Sciatic nerve (tissue), 2 donors: ENCODE results near the gene SORD. TPM values are rescaled to one million over a fixed set of nuclear protein-coding genes. Genes with fewer than 3 reads are reported as not detected.
"Not testable (repeated sequence)": the region's sequence is repeated elsewhere in the genome, so short reads cannot be mapped to it uniquely, and the experiment has no call there.

ENCODE experiments used
- ATAC-seq: fragments of 200-7000 bp; cut with Tn5 transposase; one replicate; pipeline ENCODE4 v1.9.1; 2020; ENCODE audit warnings: mild to moderate bottlenecking, moderate library complexity
- DNase-seq: peaks from one replicate; pipeline ENCODE4 v3.0.0-alpha.2; 2020; ENCODE audit warnings: low spot score
- intact Hi-C: fragments of 100-400 bp; cut with DNase I; formaldehyde crosslinking; loops from one replicate; pipeline ENCODE4 v1.14.2; 2022
- total RNA-seq: library from RNA; stranded (reverse); fragmentation: NEBNext Ultra II Directional; extraction: Animal tissue kit (Norgen Biotek cat#: 25700); gene quantifications from one replicate; pipeline ENCODE4 v1.2.1, GENCODE V29; 2021
- donor health status: DM: no; HTN: no; CAD: no.
- donor health status: DM: no; HTN: no; CAD: no.

The SORD gene
- total RNA-seq, 1 donor from 2014 or later = 15.4 TPM

DNA sequence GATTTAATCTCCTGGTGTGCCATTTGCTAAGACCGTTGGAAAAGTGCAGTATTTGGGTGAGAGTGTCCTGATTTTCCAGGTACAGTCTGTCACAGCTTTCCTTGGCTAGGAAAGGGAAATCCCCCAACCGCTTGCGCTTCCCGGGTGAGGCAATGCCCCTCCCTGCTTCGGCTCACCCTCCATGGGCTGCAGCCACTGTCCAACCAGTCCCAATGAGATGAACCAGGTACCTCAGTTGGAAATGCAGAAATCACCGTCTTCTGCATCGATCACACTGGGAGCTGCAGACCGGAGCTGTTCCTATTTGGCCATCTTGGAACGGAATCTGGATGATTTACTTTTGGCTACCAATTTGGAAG is 2.1 kb upstream of the SORD start:
- DNase-seq, intact Hi-C loops, ATAC-seq: not testable (repeated sequence)

DNA sequence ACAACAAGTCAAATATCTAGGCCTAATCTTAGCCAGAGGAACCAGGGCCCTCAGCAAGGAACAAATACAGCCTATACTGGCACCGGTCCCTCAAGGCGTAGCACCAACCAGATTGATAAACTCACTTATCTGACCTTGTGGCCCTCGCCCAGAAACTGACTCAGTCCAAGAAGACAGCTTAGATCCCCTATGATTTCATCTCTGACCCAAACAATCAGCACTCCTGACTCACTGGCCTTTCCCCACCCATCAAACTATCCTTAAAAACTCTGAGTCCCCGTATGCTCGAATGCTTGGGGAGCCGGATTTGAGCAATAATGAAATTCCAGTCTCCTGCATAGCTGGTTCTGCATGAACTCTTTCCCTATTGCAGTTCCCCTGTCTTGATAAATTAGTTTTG is 1.6 kb upstream of the SORD start:
- ATAC-seq (no peak), DNase-seq (no peak)
- intact Hi-C loops = no loop called here

GRCh38 chr15:45023659-45024225 is 747 bp downstream of the SORD start:
- DNase-seq = no peak
- intact Hi-C loops = no loop called here
- ATAC-seq = peak; percentile 43

DNA sequence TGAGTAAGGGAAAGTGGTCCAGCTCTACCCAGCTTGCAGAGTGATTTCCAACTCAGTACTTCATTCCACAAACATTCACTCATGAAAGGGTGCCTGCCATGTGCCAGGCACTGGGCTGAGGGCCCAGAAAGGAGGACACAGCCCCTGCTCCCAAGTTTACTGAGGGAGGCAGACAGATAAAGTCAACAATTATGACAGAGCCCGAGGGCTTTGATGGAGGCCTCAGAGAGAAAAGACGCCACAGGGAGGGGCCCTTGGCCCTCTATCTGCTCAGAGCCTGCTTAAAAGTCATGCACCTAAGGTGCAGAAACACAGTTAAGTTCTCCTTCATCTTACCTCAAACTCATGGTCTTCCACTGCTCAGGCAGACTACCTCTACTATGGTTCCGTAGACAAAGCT is 1.7 kb downstream of the SORD start:
- intact Hi-C loops, DNase-seq, ATAC-seq: not testable (repeated sequence)

DNA sequence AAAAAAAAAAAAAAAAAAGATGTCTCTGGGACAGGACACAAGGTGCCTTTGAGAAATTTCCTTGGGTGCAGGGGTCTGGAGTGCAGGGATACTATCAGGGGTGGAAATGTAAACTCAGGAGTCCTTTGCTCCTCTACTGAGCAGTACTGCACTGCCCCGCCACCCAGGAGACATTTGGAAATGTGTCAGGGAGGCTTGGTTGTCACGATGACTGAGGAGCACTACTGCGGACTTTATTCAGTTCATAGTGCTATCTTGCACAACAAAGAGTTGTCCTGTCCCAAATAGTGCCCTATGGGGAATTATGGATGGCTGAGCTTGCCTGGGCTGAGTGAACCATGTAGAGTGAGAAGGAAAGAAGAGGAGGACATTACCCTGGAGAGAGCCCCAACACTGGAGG is 2.6 kb downstream of the SORD start:
- DNase-seq, intact Hi-C loops, ATAC-seq: not testable (repeated sequence)

GRCh38 chr15:45026651-45027190 is 3.7 kb downstream of the SORD start:
- intact Hi-C loops = no loop called here
- DNase-seq = no peak
- no peak for ATAC-seq

DNA sequence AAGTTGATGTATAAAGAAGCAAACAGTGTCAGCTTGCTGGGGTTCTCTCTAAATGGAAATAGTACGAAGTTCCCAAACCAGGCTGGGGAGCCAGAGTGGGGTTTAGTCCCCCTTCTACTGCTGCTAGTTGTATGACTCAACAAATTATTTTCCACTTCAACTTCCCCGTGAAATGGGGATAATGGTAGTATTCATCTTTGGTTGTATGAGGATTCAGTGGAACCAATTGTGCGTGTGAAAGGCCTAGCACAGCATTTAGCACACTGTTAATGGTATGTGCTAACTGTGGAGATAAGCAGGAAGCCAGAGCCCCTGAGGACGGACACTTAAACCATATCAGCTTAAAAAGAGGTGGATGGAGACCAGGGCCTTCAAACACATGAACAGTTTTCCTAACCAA is 4.2 kb downstream of the SORD start:
- DNase-seq (no peak), ATAC-seq (no peak)
- intact Hi-C loops = no loop called here

DNA sequence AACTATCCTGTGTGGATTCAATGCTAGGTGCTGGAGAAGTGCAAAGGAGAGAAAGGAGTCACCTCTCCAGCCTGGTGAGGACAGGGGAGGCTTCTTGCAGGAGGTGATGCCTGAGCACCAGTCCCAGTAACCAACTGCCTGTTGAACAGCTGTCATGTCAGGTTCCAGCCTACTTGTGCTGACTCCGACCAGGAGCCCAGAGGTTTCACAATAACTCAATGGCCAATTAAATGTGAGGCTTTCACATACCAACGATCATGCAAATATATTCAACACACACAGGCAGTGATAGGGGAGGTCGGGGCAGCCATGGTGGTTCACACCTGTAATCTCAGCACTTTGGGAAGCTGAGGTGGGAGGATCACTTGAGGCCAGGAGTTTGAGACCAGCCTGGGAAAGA is 7.7 kb downstream of the SORD start:
- DNase-seq (no peak), ATAC-seq (no peak)
- intact Hi-C loops = no loop called here

GRCh38 chr15:45031522-45032028 is 8.6 kb downstream of the SORD start:
- DNase-seq, ATAC-seq, intact Hi-C loops: not testable (repeated sequence)

- ATAC-seq, DNase-seq, intact Hi-C loops: not testable (repeated sequence)
Observed at GRCh38 chr15:45032501-45032900, 9.5 kb downstream of the SORD start.

DNA sequence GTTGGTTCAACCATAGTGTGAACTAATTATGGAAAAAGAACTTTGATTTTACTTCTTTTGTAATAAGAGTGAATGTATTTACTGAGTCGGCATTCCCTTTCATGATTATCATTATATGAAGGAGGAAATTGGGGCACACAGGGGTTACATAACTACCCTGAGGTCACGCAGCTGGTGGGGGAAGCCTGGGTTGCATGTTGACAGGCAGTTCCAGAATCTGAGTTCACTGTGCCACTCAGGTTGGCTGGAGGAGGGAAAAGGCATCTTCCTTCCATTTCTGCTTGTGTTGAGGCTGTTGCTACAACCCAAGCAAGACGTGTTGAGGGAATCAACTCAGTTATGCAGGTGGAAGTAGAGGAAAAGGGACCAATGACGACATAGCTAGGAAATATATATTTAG is 11.1 kb downstream of the SORD start:
- ATAC-seq, intact Hi-C loops, DNase-seq: not testable (repeated sequence)

DNA sequence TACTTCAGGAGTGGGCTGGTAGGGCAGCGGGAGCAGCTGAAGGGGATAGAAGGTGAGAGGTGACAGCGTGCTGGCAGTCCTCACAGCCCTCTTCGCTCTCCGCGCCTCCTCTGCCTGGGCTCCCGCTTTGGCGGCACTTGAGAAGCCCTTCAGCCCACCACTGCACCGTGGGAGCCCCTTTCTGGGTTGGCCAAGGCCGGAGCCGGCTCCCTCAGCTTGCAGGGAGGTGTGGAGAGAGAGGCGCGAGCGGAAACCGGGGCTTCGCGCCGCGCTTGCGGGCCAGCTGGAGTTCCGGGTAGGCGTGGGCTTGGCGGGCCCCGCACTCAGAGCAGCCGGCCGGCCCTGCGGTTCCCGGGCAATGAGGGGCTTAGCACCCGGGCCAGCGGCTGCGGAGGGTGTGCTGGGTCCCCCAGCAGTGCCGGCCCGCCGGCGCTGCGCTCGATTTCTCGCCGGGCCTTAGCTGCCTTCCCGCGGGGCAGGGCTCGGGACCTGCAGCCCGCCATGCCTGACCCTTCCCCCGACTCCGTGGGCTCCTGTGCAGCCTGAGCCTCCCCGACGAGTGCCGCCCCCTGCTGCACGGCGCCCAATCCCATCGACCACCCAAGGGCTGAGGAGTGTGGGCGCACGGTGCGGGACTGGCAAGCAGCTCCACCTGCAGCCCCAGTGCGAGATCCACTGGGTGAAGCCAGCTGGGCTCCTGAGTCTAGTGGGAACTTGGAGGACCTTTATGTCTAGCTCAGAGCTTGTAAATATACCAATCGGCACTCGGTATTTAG is 11.8 kb downstream of the SORD start:
- DNase-seq, ATAC-seq, intact Hi-C loops: not testable (repeated sequence)

GRCh38 chr15:45036812-45037781 is 14.1 kb downstream of the SORD start:
- intact Hi-C loops = not testable (repeated sequence)
- DNase-seq (peak; percentile 83), ATAC-seq (peak; percentile 90)

DNA sequence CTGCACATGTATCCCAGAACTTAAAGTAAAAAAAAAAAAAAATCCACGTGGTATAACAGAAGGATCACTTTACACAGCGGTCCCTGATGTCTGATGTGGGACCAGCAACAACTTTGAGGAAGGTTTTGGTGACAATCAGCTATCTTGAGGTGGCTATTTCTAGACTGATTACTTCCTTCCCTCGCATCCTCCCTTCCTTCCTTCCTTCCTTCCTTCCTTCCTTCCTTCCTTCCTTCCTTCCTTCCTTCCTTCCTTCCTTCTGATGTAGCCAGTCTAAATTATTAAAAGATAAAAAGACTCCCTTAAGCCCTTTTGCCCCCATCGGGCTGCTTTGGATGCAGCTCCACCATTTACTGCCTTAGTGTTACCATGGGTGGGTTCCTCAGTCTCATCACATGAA is 14.9 kb downstream of the SORD start:
- intact Hi-C loops = no loop called here
- no peak for ATAC-seq
- DNase-seq = no peak

DNA sequence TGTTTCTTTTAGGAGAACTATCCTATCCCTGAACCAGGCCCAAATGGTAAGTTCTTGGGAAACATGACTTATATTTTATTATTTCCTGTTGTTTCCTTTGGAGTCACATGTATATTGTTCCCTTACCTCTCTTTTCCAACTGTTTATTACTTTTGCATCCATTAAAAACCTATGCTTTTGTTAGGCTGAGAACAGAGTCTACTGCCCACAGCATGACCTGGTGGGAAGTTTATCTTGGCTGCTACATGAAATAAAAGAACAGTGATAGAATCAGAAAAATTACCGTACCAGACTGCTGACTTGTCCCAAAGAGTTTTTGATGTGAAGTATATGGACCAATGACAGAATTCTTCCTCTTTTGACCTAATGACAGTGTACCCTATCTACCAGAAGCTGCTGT is 17.4 kb downstream of the SORD start:
- intact Hi-C loops, DNase-seq, ATAC-seq: not testable (repeated sequence)

DNA sequence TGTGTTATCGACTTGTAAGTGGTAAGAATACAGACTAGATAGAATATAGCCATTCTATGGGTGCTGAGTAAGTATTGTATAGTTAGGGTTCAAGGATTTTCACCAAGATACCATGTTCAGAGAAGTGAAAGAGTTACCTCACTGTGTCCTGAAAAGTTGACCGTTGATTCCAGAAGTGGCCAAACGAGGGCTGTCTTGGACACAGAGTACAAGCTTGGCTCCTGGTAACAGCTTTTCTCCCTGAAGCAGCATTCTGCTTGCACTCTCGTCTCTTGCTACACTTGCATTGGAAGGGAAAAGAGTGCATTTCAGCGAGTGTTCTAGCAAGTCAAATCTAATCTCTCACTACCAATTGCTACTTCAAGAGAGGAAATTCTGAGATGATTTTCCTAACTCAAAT is 18.5 kb downstream of the SORD start:
- ATAC-seq, DNase-seq, intact Hi-C loops: not testable (repeated sequence)

DNA sequence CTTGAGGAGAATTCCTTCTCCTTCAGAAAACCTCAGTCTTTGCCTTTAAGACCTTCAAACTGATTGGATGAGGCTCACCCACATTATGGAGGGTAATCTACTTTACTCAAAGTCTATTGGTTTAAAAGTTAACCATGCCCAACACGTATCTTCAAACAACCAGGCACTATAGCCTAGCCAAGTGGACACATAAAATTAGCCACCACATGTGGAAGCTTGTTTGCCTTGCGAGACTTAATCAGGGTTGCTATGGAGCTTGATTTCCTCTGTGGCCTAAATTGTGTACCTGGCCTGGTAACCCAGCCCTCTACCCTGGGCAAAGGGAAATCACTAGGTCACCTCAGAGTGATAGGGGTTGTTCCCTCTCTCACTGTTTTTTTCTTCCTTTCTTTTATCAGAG is 19.9 kb downstream of the SORD start:
- DNase-seq, ATAC-seq, intact Hi-C loops: not testable (repeated sequence)

DNA sequence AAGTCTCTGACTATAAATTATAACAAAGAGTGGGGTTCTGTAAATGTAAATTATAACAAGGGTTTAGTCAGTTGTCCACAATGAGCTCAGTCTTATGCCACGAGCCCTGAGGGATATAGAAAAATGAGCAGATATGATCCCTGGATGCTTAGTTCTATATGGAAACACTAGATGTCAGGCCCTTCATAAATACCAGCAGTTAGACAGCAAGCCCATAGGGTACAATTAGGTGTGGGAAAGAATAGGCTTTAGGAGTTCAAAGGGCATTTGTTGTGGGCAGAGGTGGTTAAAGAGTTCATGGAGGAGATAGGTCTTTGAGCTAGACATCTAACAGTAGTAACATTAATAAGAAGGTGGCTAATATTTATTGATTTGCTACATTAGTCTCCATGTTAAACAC is 21.3 kb downstream of the SORD start:
- DNase-seq, intact Hi-C loops, ATAC-seq: not testable (repeated sequence)

- ATAC-seq, DNase-seq, intact Hi-C loops: not testable (repeated sequence)
Observed at GRCh38 chr15:45048449-45048793, 25.4 kb downstream of the SORD start.
